ENCODE measurements around the gene TEX28.
A peak's percentile ranks its signal among the peaks of the same experiment; 100 is the strongest.
"Not testable (repeated sequence)": the region's sequence is repeated elsewhere in the genome, so short reads cannot be mapped to it uniquely, and the experiment has no call there.

The TEX28 gene

GRCh38 chrX:154294791-154295574, at the start of gene TEX28:
Gene TEX28, minus strand, starts transcription at chrX:154295124. Its CDS starts 3,007 bp downstream, at chrX:154292117.
- DNase-seq (ENCODE audit: low read depth in 3 of 3): no peak

- DNase-seq (ENCODE audit: low read depth in 3 of 3): not testable (repeated sequence)
These were observed 48.7 kb upstream of the TEX28 start for GRCh38 chrX:154343620-154344019.

- not testable (repeated sequence) for DNase-seq (ENCODE audit: low read depth in 3 of 3)
These were observed 48.1 kb upstream of the TEX28 start for GRCh38 chrX:154343063-154343462.

GRCh38 chrX:154341399-154342298, 46.7 kb upstream of the TEX28 start:
- not testable (repeated sequence) for DNase-seq (ENCODE audit: low read depth in 3 of 3)

GRCh38 chrX:154334496-154334895, 39.6 kb upstream of the TEX28 start:
- DNase-seq (ENCODE audit: low read depth in 3 of 3): peak in 1 of 3 donors; percentile 26

GRCh38 chrX:154333837-154334271, 38.9 kb upstream of the TEX28 start:
- DNase-seq (ENCODE audit: low read depth in 3 of 3): no peak

GRCh38 chrX:154333116-154333515, 38.2 kb upstream of the TEX28 start:
- DNase-seq (ENCODE audit: low read depth in 3 of 3): no peak

- DNase-seq (ENCODE audit: low read depth in 3 of 3): no peak
These were observed 37.6 kb upstream of the TEX28 start for GRCh38 chrX:154332561-154332960.

GRCh38 chrX:154329294-154329693, 34.4 kb upstream of the TEX28 start:
- no peak for DNase-seq (ENCODE audit: low read depth in 3 of 3)

- no peak for DNase-seq (ENCODE audit: low read depth in 3 of 3)
These were observed 33.7 kb upstream of the TEX28 start for GRCh38 chrX:154328646-154329045.

- DNase-seq (ENCODE audit: low read depth in 3 of 3): no peak
These were observed 32.3 kb upstream of the TEX28 start for GRCh38 chrX:154327038-154327820.

GRCh38 chrX:154325541-154325940, 30.6 kb upstream of the TEX28 start:
- DNase-seq (ENCODE audit: low read depth in 3 of 3): no peak

GRCh38 chrX:154323537-154323936, 28.6 kb upstream of the TEX28 start:
- DNase-seq (ENCODE audit: low read depth in 3 of 3): no peak

- no peak for DNase-seq (ENCODE audit: low read depth in 3 of 3)
These were observed 28.0 kb upstream of the TEX28 start for GRCh38 chrX:154322890-154323289.

GRCh38 chrX:154321594-154321993, 26.7 kb upstream of the TEX28 start:
- no peak for DNase-seq (ENCODE audit: low read depth in 3 of 3)

GRCh38 chrX:154321152-154321551, 26.2 kb upstream of the TEX28 start:
- DNase-seq (ENCODE audit: low read depth in 3 of 3): no peak

GRCh38 chrX:154320406-154320805, 25.5 kb upstream of the TEX28 start:
- DNase-seq (ENCODE audit: low read depth in 3 of 3): no peak

- no peak for DNase-seq (ENCODE audit: low read depth in 3 of 3)
These were observed 22.6 kb upstream of the TEX28 start for GRCh38 chrX:154317391-154317995.

GRCh38 chrX:154315416-154315815, 20.5 kb upstream of the TEX28 start:
- DNase-seq (ENCODE audit: low read depth in 3 of 3): no peak

GRCh38 chrX:154313147-154313546, 18.2 kb upstream of the TEX28 start:
- DNase-seq (ENCODE audit: low read depth in 3 of 3): peak in 1 of 3 donors; percentile 33

GRCh38 chrX:154312116-154312515, 17.2 kb upstream of the TEX28 start:
- no peak for DNase-seq (ENCODE audit: low read depth in 3 of 3)

Measured in stimulated activated CD4-positive, alpha-beta T cell treated with anti-CD3 and anti-CD28 coated beads, TNF-alpha, amount 100 ng/mL, for 48 hours (primary cell).